Measurements from ENCODE around the gene KIF5C. TPM values are rescaled to one million over a fixed set of nuclear protein-coding genes. Genes with fewer than 3 reads are reported as not detected.

The KIF5C gene
- total and polyA plus RNA-seq, 7 donors = 0.22 to 1.1 (median 0.59) TPM

- Histone ChIP-seq H3K36me3 (ENCODE audit: insufficient read depth in 1 of 2, low read depth in 1 of 2) (no peaks in the 10 kb centered on the region), H3K4me3 (no peak overlapping the region), H3K27me3 (ENCODE audit: insufficient read depth in 3 of 3, low read length in 2 of 3) (peaks cover 0 to 8% (median 3%) of the 10 kb centered on the region in 3 donors), H3K9me3 (no peaks in the 10 kb centered on the region), H3K27ac (no peak overlapping the region), H3K4me1 (no peaks in the 10 kb centered on the region)
- WGBS, 3 donors = 27 to 49% (median 30%) methylated on average over 16 of the region's 16 CpGs
- TF ChIP-seq CTCF (IDR thresholded peaks at IDR 0.05) = no peak
- no peak for DNase-seq
- ATAC-seq = no peak
- intact Hi-C loops (cut with DNase I) = loop anchor here (10.0 kb wide), 2 partner anchors 363 to 1003 kb away; no protein-coding TSS in a partner anchor
Observed at GRCh38 chr2:148998165-148998830, 123.3 kb downstream of the KIF5C start.

- no peaks in the 10 kb centered on the region for H3K9me3 ChIP-seq
Observed at GRCh38 chr2:148998831-148999200, 123.8 kb downstream of the KIF5C start.

GRCh38 chr2:148999451-148999921, 124.5 kb downstream of the KIF5C start:
- Histone ChIP-seq H3K27me3 (ENCODE audit: insufficient read depth in 3 of 3, low read length in 2 of 3) (peaks cover 0 to 8% (median 3%) of the 10 kb centered on the region in 3 donors), H3K4me1 (no peaks in the 10 kb centered on the region), H3K9me3 (no peaks in the 10 kb centered on the region), H3K4me3 (no peak overlapping the region), H3K27ac (no peak overlapping the region), H3K36me3 (ENCODE audit: insufficient read depth in 1 of 2, low read depth in 1 of 2) (no peaks in the 10 kb centered on the region)
- ATAC-seq = no peak
- no peak for DNase-seq
- 53 to 58% (median 57%) methylated on average over 7 of the region's 7 CpGs for WGBS, 3 donors
- TF ChIP-seq CTCF (IDR thresholded peaks at IDR 0.05) = no peak
- intact Hi-C loops (cut with DNase I) = loop anchor here (10.0 kb wide), 2 partner anchors 365 to 1005 kb away; no protein-coding TSS in a partner anchor

More at GRCh38 chr2:148998831-148999200, 123.8 kb downstream of the KIF5C start:
- WGBS, 3 donors = 85 to 91% (median 89%) methylated on average over 4 of the region's 4 CpGs
- Histone ChIP-seq H3K4me1 (no peaks in the 10 kb centered on the region), H3K4me3 (no peak overlapping the region), H3K36me3 (ENCODE audit: insufficient read depth in 1 of 2, low read depth in 1 of 2) (no peaks in the 10 kb centered on the region), H3K27ac (no peak overlapping the region), H3K27me3 (ENCODE audit: insufficient read depth in 3 of 3, low read length in 2 of 3) (peaks cover 0 to 8% (median 3%) of the 10 kb centered on the region in 3 donors)
- intact Hi-C loops (cut with DNase I) = loop anchor here (10.0 kb wide), 2 partner anchors 364 to 1004 kb away; no protein-coding TSS in a partner anchor
- ATAC-seq = no peak
- no peak for DNase-seq
- no peak for TF ChIP-seq CTCF (IDR thresholded peaks at IDR 0.05)

GRCh38 chr2:149000158-149000938, 125.3 kb downstream of the KIF5C start:
- 62 to 64% (median 63%) methylated on average over 6 of the region's 6 CpGs for WGBS, 3 donors
- H3K9me3 ChIP-seq = no peaks in the 10 kb centered on the region
- ATAC-seq (no peak), DNase-seq (no peak)
- intact Hi-C loops (cut with DNase I) = no loop called here
- no peak for TF ChIP-seq CTCF (IDR thresholded peaks at IDR 0.05)
- H3K27me3 ChIP-seq (ENCODE audit: insufficient read depth in 3 of 3, low read length in 2 of 3) = peaks cover 0 to 8% (median 3%) of the 10 kb centered on the region in 3 donors
- H3K4me1 ChIP-seq = no peaks in the 10 kb centered on the region
- H3K4me3 ChIP-seq = no peak overlapping the region
- no peak overlapping the region for H3K27ac ChIP-seq
- H3K36me3 ChIP-seq (ENCODE audit: insufficient read depth in 1 of 2, low read depth in 1 of 2) = no peaks in the 10 kb centered on the region

Measured in psoas muscle (tissue), 8 donors.